Activated gamma-delta T cell treated with Interleukin-2 at 50 U/mL for 16 hours (primary cell): Measurements from ENCODE around the gene DESI2.
"Not testable (repeated sequence)": the region's sequence is repeated elsewhere in the genome, so short reads cannot be mapped to it uniquely, and the experiment has no call there.

Source experiments
- DNase-seq: peaks from one replicate; pipeline ENCODE4 v3.0.0-alpha.2; 2020

Gene DESI2

DNA sequence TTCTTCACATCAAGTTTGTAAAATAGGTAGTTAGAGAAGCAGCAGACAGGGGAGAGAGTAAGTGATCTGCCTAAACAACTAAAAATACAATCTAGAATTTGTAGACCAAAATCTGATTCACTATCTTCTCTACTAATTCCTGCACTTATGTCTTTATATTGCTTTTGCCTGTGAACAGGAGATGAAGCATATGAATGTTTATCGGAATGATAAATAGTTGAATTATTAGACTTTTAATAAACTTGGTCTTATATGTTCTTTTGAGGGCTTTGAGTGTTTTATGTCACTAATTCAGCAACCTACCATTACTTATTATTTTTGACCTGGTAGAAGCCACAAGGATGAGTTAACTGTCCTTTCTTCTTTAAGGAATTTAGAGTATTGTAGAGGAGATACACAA, 2.3 kb downstream of the DESI2 start:
- no peak for DNase-seq

- no peak for DNase-seq
These were observed 4.5 kb downstream of the DESI2 start for GRCh38 chr1:244657421-244657820.

- DNase-seq, result no peak
These were observed 6.8 kb downstream of the DESI2 start for GRCh38 chr1:244659694-244660093.

DNA sequence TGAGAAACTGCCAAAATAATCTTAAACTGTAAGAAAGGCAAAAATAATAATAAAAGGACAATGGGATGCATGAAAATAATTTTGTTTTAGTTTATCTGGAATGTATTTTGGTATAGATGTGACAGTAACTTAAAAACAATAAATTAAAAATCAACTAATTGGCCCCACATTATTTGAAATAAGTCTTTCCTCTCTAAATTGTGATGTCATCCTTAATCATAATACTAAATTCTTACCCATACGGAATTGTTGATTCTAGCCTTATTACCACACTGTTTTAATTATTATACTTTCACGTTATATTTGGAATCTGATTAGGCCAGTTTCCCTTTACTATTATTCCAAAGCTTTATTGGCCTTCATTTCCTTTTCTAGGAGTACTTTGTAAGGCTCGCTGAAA, 7.7 kb downstream of the DESI2 start:
- DNase-seq, result no peak

DNA sequence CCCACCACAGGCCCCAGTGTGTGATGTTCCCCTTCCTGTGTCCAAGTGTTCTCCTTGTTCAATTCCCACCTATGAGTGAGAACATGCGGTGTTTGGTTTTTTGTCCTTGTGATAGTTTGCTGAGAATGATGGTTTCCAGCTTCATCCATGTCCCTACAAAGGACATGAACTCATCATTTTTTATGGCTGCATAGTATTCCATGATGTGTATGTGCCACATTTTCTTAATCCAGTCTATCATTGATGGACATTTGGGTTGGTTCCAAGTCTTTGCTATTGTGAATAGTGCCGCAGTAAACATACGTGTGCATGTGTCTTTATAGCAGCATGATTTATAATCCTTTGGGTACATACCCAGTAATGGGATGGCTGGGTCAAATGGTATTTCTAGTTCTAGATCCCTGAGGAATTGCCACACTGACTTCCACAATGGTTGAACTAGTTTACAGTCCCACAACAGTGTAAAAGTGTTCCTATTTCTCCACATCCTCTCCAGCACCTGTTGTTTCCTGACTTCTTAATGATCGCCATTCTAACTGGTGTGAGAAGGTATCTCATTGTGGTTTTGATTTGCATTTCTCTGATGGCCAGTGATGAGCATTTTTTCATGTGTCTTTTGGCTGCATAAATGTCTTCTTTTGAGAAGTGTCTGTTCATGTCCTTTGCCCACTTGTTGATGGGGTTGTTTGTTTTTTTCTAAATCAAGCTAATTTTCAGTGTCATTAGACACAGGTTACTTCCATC, 8.8 kb downstream of the DESI2 start:
- not testable (repeated sequence) for DNase-seq

DNA sequence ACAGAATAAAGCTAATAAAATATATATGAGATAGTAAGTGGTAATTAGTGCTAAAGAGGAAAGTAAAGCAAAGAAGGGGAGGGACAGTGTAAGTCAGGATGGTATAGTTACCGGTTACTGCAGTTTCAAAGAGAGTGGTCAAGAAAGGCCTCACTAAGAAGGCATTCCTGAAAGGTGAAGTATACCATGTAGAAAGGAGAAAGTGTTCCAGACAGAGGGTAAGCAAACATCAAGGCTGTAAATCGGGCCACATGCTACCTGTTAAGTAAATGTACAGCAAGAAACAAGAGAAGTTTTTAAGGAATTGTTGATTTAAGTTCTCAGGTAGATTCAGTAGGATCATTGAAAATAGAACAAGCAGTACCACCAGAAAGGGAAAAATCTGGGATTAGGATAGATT, 9.7 kb downstream of the DESI2 start:
- DNase-seq, result no peak

DNA sequence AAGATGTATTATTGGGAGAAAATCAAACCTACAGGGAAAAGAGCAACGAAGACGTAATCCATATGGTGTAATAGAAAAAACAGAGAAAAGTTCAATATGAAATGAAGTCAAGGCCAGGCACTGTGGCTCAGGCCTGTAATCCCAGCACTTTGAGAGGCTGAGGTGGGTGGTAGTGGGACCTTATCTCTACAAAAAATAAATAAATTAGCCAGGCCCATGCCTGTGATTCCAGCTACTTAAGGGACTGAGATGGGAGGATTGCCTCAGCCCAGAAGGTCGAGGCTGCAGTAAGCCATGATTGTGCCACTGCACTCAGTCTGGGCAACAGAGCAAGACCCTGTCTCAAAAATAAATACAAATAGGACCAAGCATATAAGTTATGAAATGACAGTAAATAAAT, 11.4 kb downstream of the DESI2 start:
- no peak for DNase-seq

- DNase-seq, result no peak
These were observed 12.9 kb downstream of the DESI2 start for GRCh38 chr1:244665771-244666217.

DNA sequence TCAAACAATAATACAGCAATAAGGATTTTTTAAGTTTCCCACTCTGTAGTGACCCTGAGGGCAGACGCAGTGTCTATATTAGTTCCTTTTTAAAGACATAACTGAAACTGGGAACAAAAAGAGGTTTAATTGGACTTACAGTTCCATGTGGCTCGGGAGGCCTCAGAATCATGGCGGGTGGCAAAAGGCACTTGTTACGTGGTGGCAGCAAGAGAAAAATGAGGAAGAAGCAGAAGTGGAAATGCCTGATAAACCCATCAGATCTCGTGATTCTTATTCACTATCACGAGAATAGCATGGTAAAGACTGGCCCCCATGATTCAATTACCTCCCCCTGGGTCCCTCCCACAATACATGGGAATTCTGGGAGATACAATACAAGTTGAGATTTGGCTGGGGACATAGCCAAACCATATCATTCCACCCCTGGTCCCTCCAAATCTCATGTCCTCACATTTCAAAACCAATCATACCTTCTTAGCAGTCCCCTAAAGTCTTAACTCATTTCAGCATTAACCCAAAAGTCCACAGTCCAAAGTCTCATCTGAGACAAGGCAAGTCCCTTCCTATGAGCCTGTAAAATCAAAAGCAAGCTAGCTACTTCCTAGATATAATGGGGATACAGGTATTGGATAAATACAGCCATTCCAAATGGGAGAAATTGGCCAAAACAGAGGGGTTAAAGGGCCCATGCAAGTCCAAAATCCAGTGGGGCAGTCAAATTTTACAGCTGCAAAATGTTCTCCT, 13.9 kb downstream of the DESI2 start:
- DNase-seq, result not testable (repeated sequence)

- DNase-seq, result no peak
These were observed 14.9 kb downstream of the DESI2 start for GRCh38 chr1:244667797-244668196.

DNA sequence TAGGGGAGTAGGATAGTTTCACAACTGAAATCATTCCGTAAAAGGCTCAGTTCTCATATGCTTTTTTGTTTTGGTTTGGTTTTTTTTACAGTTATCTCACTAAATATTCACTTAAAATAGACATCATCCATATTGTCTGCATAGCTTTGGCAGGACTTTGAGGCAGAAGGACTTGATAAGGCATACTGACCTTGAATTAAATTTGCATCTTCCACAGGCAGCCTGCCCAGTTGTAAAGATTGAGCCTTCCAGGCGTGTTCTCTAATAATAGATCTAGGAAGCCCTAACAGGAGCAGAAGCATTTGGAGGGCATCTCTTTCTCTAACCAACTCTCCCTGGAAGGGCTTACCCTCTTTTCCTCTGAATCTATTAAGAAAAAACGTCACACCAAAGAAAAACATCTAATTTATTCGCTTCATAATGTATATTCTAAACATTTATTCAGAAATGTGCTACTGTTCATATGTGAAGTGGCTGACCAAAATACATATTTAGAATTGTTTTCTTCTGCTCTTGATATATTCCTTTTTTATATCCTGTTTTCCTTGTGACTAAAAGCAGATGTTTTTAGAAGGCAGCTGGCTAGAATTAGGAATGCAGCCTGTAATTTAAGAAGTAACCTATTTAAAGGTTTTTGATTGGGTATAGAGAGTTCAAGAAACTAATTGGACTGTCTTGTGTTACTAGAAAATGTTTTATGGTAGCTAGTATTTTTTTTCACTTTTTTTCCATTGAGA, 20.2 kb downstream of the DESI2 start:
- no peak for DNase-seq

DNA sequence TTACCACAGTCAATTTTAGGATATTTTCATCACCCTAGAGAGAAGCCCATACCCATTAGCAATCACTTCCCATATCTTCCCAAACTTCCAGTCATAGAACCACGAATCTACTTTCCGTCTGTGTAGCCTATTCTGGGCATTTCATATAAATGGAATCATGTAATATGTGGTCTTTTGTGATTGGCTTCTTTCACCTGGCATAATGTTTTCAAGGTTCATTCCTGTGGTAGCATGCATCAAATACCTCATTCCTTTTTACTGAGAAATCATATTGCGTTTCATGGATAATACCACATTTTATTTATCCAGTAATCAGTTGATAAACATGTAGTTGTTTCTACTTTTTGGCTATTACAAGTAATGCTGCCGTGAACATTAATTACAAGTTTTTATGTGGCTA, 21.5 kb downstream of the DESI2 start:
- no peak for DNase-seq

DNA sequence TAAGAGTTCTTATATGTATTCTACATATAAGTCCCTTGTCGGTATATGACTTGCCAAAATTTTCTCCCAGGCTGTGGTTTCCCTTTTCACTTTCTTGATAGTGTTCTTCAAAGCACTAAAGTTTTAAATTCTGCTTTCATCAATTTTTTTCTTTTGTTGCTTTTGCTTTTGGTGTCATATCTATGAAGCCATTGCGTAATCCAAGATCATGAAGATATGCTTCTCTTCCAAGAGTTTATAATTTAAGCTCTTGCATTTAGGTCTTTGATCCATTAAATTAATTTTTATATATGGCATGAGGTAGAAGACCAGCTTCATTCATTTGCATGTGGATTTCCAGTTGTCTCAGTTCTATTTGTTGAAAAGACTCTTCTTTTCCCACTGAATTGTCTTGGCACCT, 22.2 kb downstream of the DESI2 start:
- DNase-seq, result no peak

- DNase-seq, result no peak
These were observed 25.8 kb downstream of the DESI2 start for GRCh38 chr1:244678697-244679096.

DNA sequence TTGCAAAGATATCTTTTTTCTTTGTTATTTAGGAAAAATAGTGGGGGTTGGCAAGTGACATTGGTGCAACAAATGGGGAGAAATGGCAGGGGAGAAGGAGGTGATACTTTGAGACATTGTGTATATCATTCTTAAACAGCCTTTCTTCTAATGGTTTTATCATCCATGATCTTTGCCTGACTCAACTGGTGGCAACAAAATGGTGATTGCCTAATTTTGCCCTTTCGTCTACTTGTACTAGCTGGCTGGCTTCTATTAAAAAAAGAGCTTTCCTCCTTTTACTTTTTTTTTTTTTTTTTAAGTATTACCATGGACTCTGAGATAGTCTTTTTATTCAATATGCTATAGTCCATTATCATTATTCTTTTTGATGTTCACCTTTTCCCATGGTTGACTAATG, 27.7 kb downstream of the DESI2 start:
- DNase-seq, result no peak

- not testable (repeated sequence) for DNase-seq
These were observed 29.2 kb downstream of the DESI2 start for GRCh38 chr1:244682087-244682486.

- no peak for DNase-seq
These were observed 43.0 kb downstream of the DESI2 start for GRCh38 chr1:244695937-244696336.

DNA sequence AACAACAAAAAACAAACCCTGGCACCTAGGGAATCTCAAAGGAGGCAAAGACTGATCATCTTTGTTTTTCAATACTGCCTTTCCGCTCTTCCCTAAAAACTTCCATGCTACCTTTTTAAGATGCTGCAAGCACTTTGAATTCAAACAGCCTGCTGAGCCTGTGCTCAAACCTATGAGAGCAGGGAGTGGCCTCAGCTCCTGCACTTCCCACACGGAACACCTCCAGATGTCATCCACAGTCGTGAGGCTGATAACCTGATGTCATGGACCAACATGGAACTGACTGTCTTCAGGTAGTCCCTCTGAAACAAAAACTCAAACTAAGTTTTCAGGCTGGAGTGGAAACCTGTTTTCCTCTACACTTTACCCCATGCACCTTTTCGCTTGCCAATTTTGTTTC, 46.8 kb downstream of the DESI2 start:
- no peak for DNase-seq

DNA sequence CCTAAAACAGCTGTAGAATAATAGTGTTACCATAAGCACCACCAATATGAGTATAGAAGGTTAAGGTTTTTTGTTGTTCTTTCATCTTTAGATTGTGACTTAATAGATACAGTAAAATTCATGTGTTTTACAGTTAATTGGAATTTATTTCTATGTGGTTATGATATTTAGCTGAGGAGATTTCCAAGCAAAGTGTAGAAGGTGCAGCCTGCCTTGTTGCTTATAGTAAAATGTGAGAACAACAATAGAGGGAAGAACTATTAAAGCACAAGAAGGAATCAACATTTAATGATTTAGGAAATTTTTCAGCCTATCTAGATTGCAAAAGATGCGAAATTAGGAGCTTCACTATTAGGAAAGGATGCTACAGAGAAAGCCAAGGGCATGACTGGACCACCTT, 47.9 kb downstream of the DESI2 start:
- no peak for DNase-seq

DNA sequence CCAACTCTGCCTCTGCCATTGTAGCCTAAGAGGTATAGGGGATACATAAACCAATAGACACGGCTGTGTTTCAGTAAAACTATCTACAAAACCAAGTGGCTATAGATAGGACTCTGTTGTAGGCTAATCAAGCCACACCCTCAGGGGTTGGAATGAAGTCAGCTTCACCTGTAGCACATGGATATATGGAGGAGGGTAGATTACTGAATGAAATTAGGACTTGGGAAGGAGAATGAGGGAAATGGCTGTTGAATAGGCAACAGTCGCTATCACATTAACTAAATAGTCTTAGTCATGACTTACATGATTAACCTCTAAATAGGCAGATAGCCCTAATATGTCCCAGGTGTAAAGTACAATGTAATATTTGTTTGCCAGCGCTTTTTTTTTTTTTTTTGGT, 49.7 kb downstream of the DESI2 start:
- DNase-seq, result no peak

- DNase-seq, result no peak
These were observed 51.2 kb downstream of the DESI2 start for GRCh38 chr1:244704107-244704506.

DNA sequence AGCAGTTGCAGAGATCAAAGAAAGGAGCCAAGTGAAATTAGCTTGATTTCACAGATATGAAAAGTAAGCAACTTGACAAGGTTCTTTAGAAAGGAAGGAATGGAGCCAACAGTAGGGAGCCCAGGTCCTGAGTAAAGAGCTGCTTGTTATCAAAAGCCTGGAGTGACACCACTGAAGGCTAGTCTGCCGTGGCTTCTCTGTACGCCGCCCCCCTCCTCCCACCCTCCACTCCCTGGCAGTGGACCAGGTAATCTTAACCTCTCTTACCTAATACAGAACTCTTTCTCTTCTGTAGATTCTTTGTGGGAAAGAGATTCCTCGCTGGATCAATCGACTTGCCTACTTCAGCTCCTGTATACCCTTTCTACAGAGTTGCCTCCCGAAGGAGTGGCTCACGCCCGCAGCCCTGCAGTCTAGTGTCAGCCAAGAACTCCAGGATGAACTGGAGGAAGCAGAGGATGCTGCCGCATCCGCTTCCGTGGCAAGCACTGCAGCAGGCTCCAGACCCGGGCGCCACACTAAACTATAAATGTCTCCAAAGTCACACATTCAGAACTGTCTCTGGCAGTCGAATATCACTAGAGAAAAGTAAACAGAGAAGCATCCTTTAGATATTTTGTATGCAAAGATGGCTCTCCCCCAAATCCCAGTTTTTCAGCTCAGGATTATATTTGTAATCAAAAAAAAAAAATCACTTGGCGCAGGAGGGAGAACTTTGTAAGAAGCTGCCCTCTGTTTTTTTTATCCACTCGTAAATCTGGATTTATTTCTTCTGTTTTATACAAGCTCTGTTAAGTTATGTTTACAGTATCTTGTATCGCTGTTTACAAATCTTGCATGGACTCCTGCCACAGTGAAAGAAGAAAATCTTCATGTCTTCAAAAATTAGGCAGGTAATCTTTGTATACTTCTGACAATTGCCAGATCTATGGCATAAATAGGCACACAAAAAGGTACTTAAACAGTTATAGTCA, 52.6 kb downstream of the DESI2 start:
- DNase-seq, result no peak

DNA sequence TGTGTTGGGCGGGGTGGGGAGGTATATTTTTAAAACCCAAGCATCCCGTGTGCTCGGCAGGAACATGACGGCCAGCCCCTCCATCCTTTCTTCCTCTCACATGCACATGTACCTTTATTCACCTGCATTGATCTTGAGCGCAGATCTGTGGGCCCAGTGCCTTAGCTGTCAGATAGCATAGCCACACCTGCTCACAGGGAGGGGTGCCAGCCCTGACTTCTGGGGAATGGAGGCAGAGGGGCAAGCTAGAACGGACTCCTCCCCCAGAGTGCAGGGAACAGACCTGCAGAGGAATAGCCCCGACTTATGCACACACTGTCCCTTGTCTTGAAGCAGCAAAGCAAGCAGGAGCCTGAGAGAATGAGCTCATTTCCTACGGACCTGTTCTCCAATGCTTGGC, 56.1 kb downstream of the DESI2 start:
- DNase-seq, result no peak
